Testis (tissue), 2 donors: ENCODE measurements around the gene PAXX.

Source experiments
- CTCF ChIP-seq, 3 experiments: fragments of 450-650 bp in 2 of 3; fragments of 200-600 bp in 1 of 3; sonication (generic) in 1 of 3; IDR thresholded peaks; one replicate each; pipeline ENCODE4 v1.5.1; 2016 to 2019; ENCODE audit warnings: antibody characterized with exemption in 3 of 3, mild to moderate bottlenecking in 2 of 3, moderate library complexity in 1 of 3
- POLR2A ChIP-seq: fragments of 450-650 bp; IDR thresholded peaks from one replicate; pipeline ENCODE4 v1.6.1; 2017; ENCODE audit warnings: antibody characterized with exemption, mild to moderate bottlenecking, moderate library complexity

DNA sequence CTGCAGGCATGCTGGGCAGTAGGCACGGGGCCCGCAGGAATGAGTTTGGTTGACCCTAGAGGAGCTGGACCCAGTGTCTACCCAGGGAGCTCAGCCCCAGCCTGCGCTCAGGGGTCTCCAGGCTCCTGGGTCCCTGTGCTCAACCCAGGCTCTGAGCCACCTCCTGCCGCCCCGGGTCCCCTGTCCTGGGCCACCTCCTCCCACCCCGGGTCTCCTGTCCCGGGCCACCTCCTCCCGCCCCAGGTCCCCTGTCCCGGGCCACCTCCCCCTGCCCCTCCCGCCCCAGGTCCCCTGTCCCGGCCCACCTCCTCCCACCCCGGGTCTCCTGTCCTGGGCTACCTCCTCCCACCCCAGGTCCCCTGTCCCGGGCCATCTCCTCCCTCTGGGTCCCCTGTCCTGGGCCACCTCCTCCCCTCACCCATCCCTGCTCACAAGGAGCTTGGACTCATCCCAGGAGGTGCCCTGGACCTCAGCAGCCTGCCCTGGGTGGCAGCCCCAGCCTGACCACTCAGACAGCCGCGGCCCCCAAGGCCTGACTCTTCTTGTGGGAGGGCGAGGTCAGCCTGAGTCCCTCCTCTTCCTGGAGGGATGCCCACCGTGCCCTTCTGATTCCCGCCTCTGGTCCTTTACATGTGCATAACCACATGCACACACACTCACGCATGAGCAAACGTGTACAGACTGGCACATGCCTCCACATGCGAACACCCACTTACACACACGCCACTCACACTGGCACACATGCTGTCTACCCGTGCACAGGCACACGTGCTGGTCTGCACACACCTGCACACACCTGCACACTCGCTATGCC, 37.7 kb upstream of the PAXX start:
- TF ChIP-seq POLR2A (no peak), CTCF (IDR thresholded peaks at IDR 0.05) (no peak)
